Measurements from ENCODE around the gene TMEM259. TPM values are rescaled to one million over a fixed set of nuclear protein-coding genes. Genes with fewer than 3 reads are reported as not detected.

Gene TMEM259
- total and polyA plus RNA-seq, 2 experiments from 2014 or later: 82.8 to 196 TPM

GRCh38 chr19:999379-999719 lies 21.6 kb downstream of the TMEM259 start:
- Histone ChIP-seq H3F3A (replicated peaks; ENCODE audit: low read depth) (peaks cover 11% of the 10 kb centered on the region), H3K4me1 (ENCODE audit: insufficient read depth) (no peaks in the 10 kb centered on the region; the same call in 1 of the 2 replicates), H3K36me3 (ENCODE audit: insufficient read depth) (no peaks in the 10 kb centered on the region), H3K9me2 (ENCODE audit: insufficient read depth) (no peaks in the 10 kb centered on the region), H3K27me3 (ENCODE audit: insufficient read depth) (peaks cover 45% of the 10 kb centered on the region), H3K79me2 (replicated peaks; ENCODE audit: insufficient read depth) (no peaks in the 10 kb centered on the region), H4K20me1 (replicated peaks; ENCODE audit: insufficient read depth) (0 out of 2 replicates have a peak, but pooled peaks cover 2% of the 10 kb centered on the region), H3K27ac (ENCODE audit: low read depth) (no peak overlapping the region), H3K4me3 (no peak overlapping the region), H2AFZ (no peak overlapping the region), H3K4me2 (no peak overlapping the region)
- peak overlapping the region; percentile 30 for H3K4me3 Mint-ChIP-seq
- no peak overlapping the region for H3K27ac Mint-ChIP-seq
- H3K27me3 Mint-ChIP-seq (ENCODE audit: insufficient read depth, low read depth, poor library complexity): peaks cover 53% of the 10 kb centered on the region
- DNase-seq (ENCODE audit: low spot score) (no peak), ATAC-seq (no peak)
- TF ChIP-seq STAT1 (IDR thresholded peaks at IDR 0.05; ENCODE audit: unreplicated experiment) (no peak), ZNF331 (CRISPR knock-in tag; IDR thresholded peaks at IDR 0.05; ENCODE audit: low read depth) (no peak), ZNF114 (CRISPR knock-in tag; IDR thresholded peaks at IDR 0.05) (no peak), POLR2AphosphoS5 (IDR thresholded peaks at IDR 0.05; ENCODE audit: low read depth) (no peak), EZH2phosphoT487 (IDR thresholded peaks at IDR 0.05; ENCODE audit: unreplicated experiment) (no peak), ZNF462 (CRISPR knock-in tag; IDR thresholded peaks at IDR 0.05) (no peak), CREB1 (CRISPR knock-in tag; IDR thresholded peaks at IDR 0.05; ENCODE audit: low read depth) (no peak), NANOG (IDR thresholded peaks at IDR 0.05; ENCODE audit: borderline replicate concordance) (no peak), EZH2 (IDR thresholded peaks at IDR 0.05; ENCODE audit: low read depth, unreplicated experiment) (no peak), ETS1 (IDR thresholded peaks at IDR 0.05) (no peak)
- TF ChIP-seq, protein P1, sequence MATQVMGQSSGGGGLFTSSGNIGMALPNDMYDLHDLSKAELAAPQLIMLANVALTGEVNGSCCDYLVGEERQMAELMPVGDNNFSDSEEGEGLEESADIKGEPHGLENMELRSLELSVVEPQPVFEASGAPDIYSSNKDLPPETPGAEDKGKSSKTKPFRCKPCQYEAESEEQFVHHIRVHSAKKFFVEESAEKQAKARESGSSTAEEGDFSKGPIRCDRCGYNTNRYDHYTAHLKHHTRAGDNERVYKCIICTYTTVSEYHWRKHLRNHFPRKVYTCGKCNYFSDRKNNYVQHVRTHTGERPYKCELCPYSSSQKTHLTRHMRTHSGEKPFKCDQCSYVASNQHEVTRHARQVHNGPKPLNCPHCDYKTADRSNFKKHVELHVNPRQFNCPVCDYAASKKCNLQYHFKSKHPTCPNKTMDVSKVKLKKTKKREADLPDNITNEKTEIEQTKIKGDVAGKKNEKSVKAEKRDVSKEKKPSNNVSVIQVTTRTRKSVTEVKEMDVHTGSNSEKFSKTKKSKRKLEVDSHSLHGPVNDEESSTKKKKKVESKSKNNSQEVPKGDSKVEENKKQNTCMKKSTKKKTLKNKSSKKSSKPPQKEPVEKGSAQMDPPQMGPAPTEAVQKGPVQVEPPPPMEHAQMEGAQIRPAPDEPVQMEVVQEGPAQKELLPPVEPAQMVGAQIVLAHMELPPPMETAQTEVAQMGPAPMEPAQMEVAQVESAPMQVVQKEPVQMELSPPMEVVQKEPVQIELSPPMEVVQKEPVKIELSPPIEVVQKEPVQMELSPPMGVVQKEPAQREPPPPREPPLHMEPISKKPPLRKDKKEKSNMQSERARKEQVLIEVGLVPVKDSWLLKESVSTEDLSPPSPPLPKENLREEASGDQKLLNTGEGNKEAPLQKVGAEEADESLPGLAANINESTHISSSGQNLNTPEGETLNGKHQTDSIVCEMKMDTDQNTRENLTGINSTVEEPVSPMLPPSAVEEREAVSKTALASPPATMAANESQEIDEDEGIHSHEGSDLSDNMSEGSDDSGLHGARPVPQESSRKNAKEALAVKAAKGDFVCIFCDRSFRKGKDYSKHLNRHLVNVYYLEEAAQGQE (IDR thresholded peaks at IDR 0.05; ENCODE audit: unreplicated experiment): no peak
- H3K9me3 Mint-ChIP-seq: no peaks in the 10 kb centered on the region
- H3K36me3 Mint-ChIP-seq (ENCODE audit: low read depth): no peaks in the 10 kb centered on the region
- peaks cover 3% of the 10 kb centered on the region; the same call in 2 of the 3 replicates for H3K4me1 Mint-ChIP-seq

Measured in GM23338 (cell line).